Stimulated activated naive CD8-positive, alpha-beta T cell treated with anti-CD3 and anti-CD28 coated beads, Interleukin-15, amount 100 ng/mL, for 72 hours (primary cell): ENCODE data around the gene KRT86.
"Not testable (repeated sequence)": the region's sequence is repeated elsewhere in the genome, so short reads cannot be mapped to it uniquely, and the experiment has no call there.

Source experiments
- ATAC-seq: fragments of 150-1000 bp; cut with Tn5 transposase; 2 replicates; pipeline ENCODE4 v1.10.0; 2021; ENCODE audit warnings: mild to moderate bottlenecking, moderate library complexity
- DNase-seq, 2 donors: peaks; one replicate each; pipeline ENCODE4 v3.0.0; 2021 to 2022
- H3K27ac Mint-ChIP-seq, 2 donors: one replicate each; pipeline ENCODE4 v1.8.0; 2022; ENCODE audit warnings: mild to moderate bottlenecking in 2 of 2, mixed read lengths in 2 of 2, moderate library complexity in 2 of 2
- H3K27me3 Mint-ChIP-seq: one replicate; pipeline ENCODE4 v1.8.0; 2022; ENCODE audit warnings: mixed read lengths
- H3K4me1 Mint-ChIP-seq: one replicate; pipeline ENCODE4 v1.8.0; 2022; ENCODE audit warnings: mild to moderate bottlenecking, mixed read lengths
- H3K4me3 Mint-ChIP-seq, 2 donors: one replicate each; pipeline ENCODE4 v1.8.0; 2022; ENCODE audit warnings: mild to moderate bottlenecking in 2 of 2, mixed read lengths in 2 of 2, moderate library complexity in 1 of 2
- H3K9me3 Mint-ChIP-seq, 2 donors: one replicate each; pipeline ENCODE4 v1.8.0; 2022; ENCODE audit warnings: mixed read lengths in 2 of 2

The KRT86 gene

GRCh38 chr12:52335598-52336262, 61.3 kb downstream of the KRT86 start:
- Mint-ChIP-seq H3K4me3 (no peak overlapping the region), H3K4me1 (peaks cover 8% of the 10 kb centered on the region), H3K27me3 (peaks cover 8% of the 10 kb centered on the region), H3K27ac (no peak overlapping the region), H3K9me3 (no peaks in the 10 kb centered on the region)
- no peak for DNase-seq
- ATAC-seq = no peak

- Mint-ChIP-seq H3K27ac (peak overlapping the region in 1 of 2 donors; percentile 5), H3K9me3 (no peaks in the 10 kb centered on the region), H3K27me3 (peaks cover 8% of the 10 kb centered on the region), H3K4me1 (peaks cover 8% of the 10 kb centered on the region), H3K4me3 (no peak overlapping the region)
- ATAC-seq (no peak), DNase-seq (no peak)
Measured at GRCh38 chr12:52336641-52337040, 62.2 kb downstream of the KRT86 start.

- H3K27ac Mint-ChIP-seq = no peak overlapping the region
- H3K4me1 Mint-ChIP-seq = peaks cover 8% of the 10 kb centered on the region
- no peaks in the 10 kb centered on the region for H3K9me3 Mint-ChIP-seq
- no peak overlapping the region for H3K4me3 Mint-ChIP-seq
- ATAC-seq (no peak), DNase-seq (no peak)
- peaks cover 8% of the 10 kb centered on the region for H3K27me3 Mint-ChIP-seq
Measured at GRCh38 chr12:52337054-52337453, 62.6 kb downstream of the KRT86 start.

- DNase-seq = no peak
- peaks cover 8% of the 10 kb centered on the region for H3K27me3 Mint-ChIP-seq
- no peak overlapping the region for H3K4me3 Mint-ChIP-seq
- no peak for ATAC-seq
- peaks cover 8% of the 10 kb centered on the region for H3K4me1 Mint-ChIP-seq
- no peaks in the 10 kb centered on the region for H3K9me3 Mint-ChIP-seq
- peak overlapping the region in 1 of 2 donors; percentile 9 for H3K27ac Mint-ChIP-seq
Measured at GRCh38 chr12:52338241-52338960, 64.0 kb downstream of the KRT86 start.

- Mint-ChIP-seq H3K4me1 (peaks cover 8% of the 10 kb centered on the region), H3K27ac (no peak overlapping the region), H3K9me3 (no peaks in the 10 kb centered on the region), H3K27me3 (peaks cover 8% of the 10 kb centered on the region), H3K4me3 (no peak overlapping the region)
- DNase-seq = no peak
- ATAC-seq = no peak
Measured at GRCh38 chr12:52341066-52341580, 66.7 kb downstream of the KRT86 start.

GRCh38 chr12:52342781-52343490, 68.5 kb downstream of the KRT86 start:
- H3K27ac Mint-ChIP-seq = no peak overlapping the region
- H3K27me3 Mint-ChIP-seq = peaks cover 8% of the 10 kb centered on the region
- H3K4me1 Mint-ChIP-seq = no peaks in the 10 kb centered on the region
- H3K4me3 Mint-ChIP-seq = no peak overlapping the region
- ATAC-seq (no peak), DNase-seq (no peak)
- H3K9me3 Mint-ChIP-seq = no peaks in the 10 kb centered on the region

GRCh38 chr12:52343550-52343949, 69.1 kb downstream of the KRT86 start:
- Mint-ChIP-seq H3K4me3 (no peak overlapping the region), H3K27me3 (peaks cover 4% of the 10 kb centered on the region), H3K4me1 (no peaks in the 10 kb centered on the region), H3K27ac (no peak overlapping the region), H3K9me3 (no peaks in the 10 kb centered on the region)
- DNase-seq (no peak), ATAC-seq (no peak)

- no peak overlapping the region for H3K27ac Mint-ChIP-seq
- ATAC-seq (no peak), DNase-seq (no peak)
- no peak overlapping the region for H3K4me3 Mint-ChIP-seq
- no peaks in the 10 kb centered on the region for H3K27me3 Mint-ChIP-seq
- no peaks in the 10 kb centered on the region for H3K9me3 Mint-ChIP-seq
- no peaks in the 10 kb centered on the region for H3K4me1 Mint-ChIP-seq
Measured at GRCh38 chr12:52344111-52344510, 69.7 kb downstream of the KRT86 start.

GRCh38 chr12:52345041-52345440, 70.6 kb downstream of the KRT86 start:
- H3K9me3 Mint-ChIP-seq = not testable (repeated sequence)

GRCh38 chr12:52346593-52346992, 72.1 kb downstream of the KRT86 start:
- Mint-ChIP-seq H3K27ac (no peak overlapping the region), H3K27me3 (peaks cover 8% of the 10 kb centered on the region), H3K9me3 (no peaks in the 10 kb centered on the region), H3K4me3 (no peak overlapping the region), H3K4me1 (peaks cover 2% of the 10 kb centered on the region)
- no peak for DNase-seq
- ATAC-seq = no peak

More at GRCh38 chr12:52345041-52345440, 70.6 kb downstream of the KRT86 start:
- not testable (repeated sequence) for DNase-seq, H3K4me1 Mint-ChIP-seq, H3K27me3 Mint-ChIP-seq, H3K27ac Mint-ChIP-seq, H3K4me3 Mint-ChIP-seq, ATAC-seq

GRCh38 chr12:52347016-52347415, 72.6 kb downstream of the KRT86 start:
- ATAC-seq (no peak), DNase-seq (no peak)
- H3K4me1 Mint-ChIP-seq = peaks cover 6% of the 10 kb centered on the region
- H3K27me3 Mint-ChIP-seq = peaks cover 8% of the 10 kb centered on the region
- no peak overlapping the region for H3K27ac Mint-ChIP-seq
- H3K4me3 Mint-ChIP-seq = no peak overlapping the region
- H3K9me3 Mint-ChIP-seq = no peaks in the 10 kb centered on the region

GRCh38 chr12:52347551-52348510, 73.4 kb downstream of the KRT86 start:
- Mint-ChIP-seq H3K4me1 (peaks cover 14% of the 10 kb centered on the region), H3K27ac (no peak overlapping the region), H3K27me3 (peaks cover 13% of the 10 kb centered on the region), H3K9me3 (no peaks in the 10 kb centered on the region), H3K4me3 (no peak overlapping the region)
- ATAC-seq (no peak), DNase-seq (no peak)

GRCh38 chr12:52349196-52349595, 74.8 kb downstream of the KRT86 start:
- no peak for ATAC-seq
- Mint-ChIP-seq H3K27ac (no peak overlapping the region), H3K4me1 (peaks cover 17% of the 10 kb centered on the region), H3K4me3 (no peak overlapping the region), H3K27me3 (peaks cover 26% of the 10 kb centered on the region), H3K9me3 (no peaks in the 10 kb centered on the region)
- no peak for DNase-seq

GRCh38 chr12:52350021-52350620, 75.7 kb downstream of the KRT86 start:
- Mint-ChIP-seq H3K27ac (no peak overlapping the region), H3K4me3 (no peak overlapping the region), H3K9me3 (no peaks in the 10 kb centered on the region), H3K4me1 (peaks cover 17% of the 10 kb centered on the region), H3K27me3 (peaks cover 35% of the 10 kb centered on the region)
- DNase-seq = no peak
- no peak for ATAC-seq

GRCh38 chr12:52350786-52351185, 76.3 kb downstream of the KRT86 start:
- ATAC-seq (no peak), DNase-seq (no peak)
- no peak overlapping the region for H3K27ac Mint-ChIP-seq
- peaks cover 35% of the 10 kb centered on the region for H3K27me3 Mint-ChIP-seq
- peaks cover 17% of the 10 kb centered on the region for H3K4me1 Mint-ChIP-seq
- no peak overlapping the region for H3K4me3 Mint-ChIP-seq
- H3K9me3 Mint-ChIP-seq = no peaks in the 10 kb centered on the region
